GM19240 (cell line): Measurements from ENCODE around the gene SUGT1.
"Not testable (repeated sequence)": the region's sequence is repeated elsewhere in the genome, so short reads cannot be mapped to it uniquely, and the experiment has no call there.

ENCODE experiments used
- DNase-seq: peaks from one replicate; pipeline ENCODE4 v3.0.0; 2011; ENCODE audit warnings: low spot score; ENCODE audit not compliant: insufficient read length

SUGT1 gene

GRCh38 chr13:52669677-52670076 is 17.0 kb downstream of the SUGT1 start:
- no peak for DNase-seq

- no peak for DNase-seq
Observed at GRCh38 chr13:52670726-52671125, 18.1 kb downstream of the SUGT1 start.

GRCh38 chr13:52673465-52673864 is 20.8 kb downstream of the SUGT1 start:
- DNase-seq: no peak

GRCh38 chr13:52677823-52678222 is 25.2 kb downstream of the SUGT1 start:
- DNase-seq: no peak

- not testable (repeated sequence) for DNase-seq
Observed at GRCh38 chr13:52685806-52686205, 33.2 kb downstream of the SUGT1 start.

- DNase-seq: no peak
Observed at GRCh38 chr13:52686376-52686775, 33.7 kb downstream of the SUGT1 start.

- no peak for DNase-seq
Observed at GRCh38 chr13:52695856-52696255, 43.2 kb downstream of the SUGT1 start.

GRCh38 chr13:52696566-52696965 is 43.9 kb downstream of the SUGT1 start:
- DNase-seq: no peak

- no peak for DNase-seq
Observed at GRCh38 chr13:52701728-52702465, 49.3 kb downstream of the SUGT1 start.

- DNase-seq: no peak
Observed at GRCh38 chr13:52703482-52703881, 50.8 kb downstream of the SUGT1 start.

- no peak for DNase-seq
Observed at GRCh38 chr13:52706081-52706480, 53.4 kb downstream of the SUGT1 start.

- no peak for DNase-seq
Observed at GRCh38 chr13:52707375-52707774, 54.7 kb downstream of the SUGT1 start.

GRCh38 chr13:52708266-52708665 is 55.6 kb downstream of the SUGT1 start:
- not testable (repeated sequence) for DNase-seq

- DNase-seq: no peak
Observed at GRCh38 chr13:52711286-52711685, 58.6 kb downstream of the SUGT1 start.

GRCh38 chr13:52712385-52712784 is 59.7 kb downstream of the SUGT1 start:
- DNase-seq: no peak

GRCh38 chr13:52713894-52714293 is 61.3 kb downstream of the SUGT1 start:
- no peak for DNase-seq

GRCh38 chr13:52720904-52721303 is 68.3 kb downstream of the SUGT1 start:
- DNase-seq: not testable (repeated sequence)

GRCh38 chr13:52721356-52721755 is 68.7 kb downstream of the SUGT1 start:
- DNase-seq: not testable (repeated sequence)

GRCh38 chr13:52723181-52723580 is 70.5 kb downstream of the SUGT1 start:
- DNase-seq: no peak

GRCh38 chr13:52725302-52725701 is 72.7 kb downstream of the SUGT1 start:
- no peak for DNase-seq

- DNase-seq: no peak
Observed at GRCh38 chr13:52726258-52726657, 73.6 kb downstream of the SUGT1 start.

- no peak for DNase-seq
Observed at GRCh38 chr13:52734075-52734623, 81.5 kb downstream of the SUGT1 start.

GRCh38 chr13:52736891-52737290 is 84.3 kb downstream of the SUGT1 start:
- no peak for DNase-seq
